H1 (cell line): ENCODE results near the gene RIIAD1. TPM values are rescaled to one million over a fixed set of nuclear protein-coding genes. Genes with fewer than 3 reads are reported as not detected.

Source experiments
- CHD7 ChIP-seq: fragments of 300-600 bp; sonication (generic); IDR thresholded peaks from 2 replicates; pipeline ENCODE4 v1.7.1; 2012; ENCODE audit warnings: low read length, moderate library complexity, mild to moderate bottlenecking, inconsistent platforms; ENCODE audit not compliant: insufficient replicate concordance
- CTCF ChIP-seq, 3 experiments: IDR thresholded peaks; 1 replicate in 2 of 3; 2 replicates in 1 of 3; pipeline versions ENCODE4 v1.5.1 to v1.6.1; 2011; ENCODE audit warnings: low read length in 3 of 3, mild to moderate bottlenecking in 3 of 3, inconsistent platforms in 2 of 3, low read depth in 1 of 3, moderate library complexity in 1 of 3; ENCODE audit not compliant: insufficient read depth in 1 of 3; ENCODE audit errors: control extremely low read depth in 1 of 3
- EGR1 ChIP-seq: IDR thresholded peaks from 2 replicates; pipeline ENCODE4 v1.6.1; 2011; ENCODE audit warnings: low read depth, low read length, borderline replicate concordance
- EZH2 ChIP-seq: fragments of 200-600 bp; sonication (generic); IDR thresholded peaks from 2 replicates; pipeline ENCODE4 v1.7.1; 2012; ENCODE audit warnings: low read depth, mild to moderate bottlenecking, moderate library complexity, low read length, inconsistent platforms; ENCODE audit not compliant: severe bottlenecking
- polyA plus RNA-seq, 7 experiments: library from polyadenylated mRNA; depleted of rRNA in 3 of 7; stranded (reverse) in 5 of 7; unstranded in 2 of 7; fragments of >200 nt in 5 of 7; fragments of 200-250 nt in 2 of 7; gene quantifications; 1 replicate in 5 of 7; 2 replicates in 1 of 7; 4 replicates in 1 of 7; pipeline versions ENCODE4 v1.2.1 to v1.2.3, GENCODE V29; 2011 to 2013; ENCODE audit warnings: missing spikeins in 2 of 7, mixed read lengths in 2 of 7
- total RNA-seq: library from RNA; stranded (reverse); fragmentation: NEBNext Ultra II Directional; extraction: Animal tissue kit (Norgen Biotek cat#: 25700); gene quantifications from 2 replicates; pipeline ENCODE4 v1.2.1, GENCODE V29; 2021

The RIIAD1 gene
- total and polyA plus RNA-seq, 2 of the 8 experiments (the other 6 are each of a cell fraction or from before 2014, with no cell fraction given): not detected

DNA sequence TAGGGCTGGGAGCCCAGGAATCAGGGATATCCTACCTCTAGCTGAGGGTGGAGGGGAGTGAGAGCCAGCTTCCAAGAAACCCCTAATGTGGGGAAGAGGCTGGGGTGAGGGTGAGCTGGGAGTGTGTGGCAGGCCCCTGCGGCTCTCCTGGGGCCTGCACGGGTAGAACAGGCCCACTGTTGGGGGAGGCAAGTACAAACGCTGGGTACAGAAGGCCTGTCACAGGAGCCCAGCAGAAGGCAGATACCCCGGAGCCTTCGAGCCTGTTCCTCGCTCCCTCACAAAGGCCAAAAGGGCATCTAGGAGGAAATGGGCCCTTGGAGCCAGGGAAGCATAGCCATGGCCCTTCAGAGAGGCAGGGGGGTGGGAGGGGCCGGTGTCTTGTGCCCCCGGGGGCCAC is 18.4 kb upstream of the RIIAD1 start (continued):
- TF ChIP-seq CHD7: no peak
- no peak for TF ChIP-seq EZH2
- TF ChIP-seq EGR1: no peak
- TF ChIP-seq CTCF (IDR thresholded peaks at IDR 0.05; ENCODE audit: control extremely low read depth in 1 of 3, insufficient read depth in 1 of 3, low read depth in 1 of 3, low read length in 3 of 3): no peak
